GM23338 (cell line): ENCODE results near the gene RIMS3. TPM values are rescaled to one million over a fixed set of nuclear protein-coding genes. Genes with fewer than 3 reads are reported as not detected.
A peak's percentile ranks its signal among the peaks of the same experiment; 100 is the strongest.

ENCODE experiments used
- ATAC-seq: fragments of 200-7000 bp; cut with Tn5 transposase; 3 replicates; pipeline ENCODE4 v1.9.1; 2020
- DNase-seq: peaks from one replicate; pipeline ENCODE4 v3.0.0-alpha.2; 2015; ENCODE audit warnings: low spot score
- H2AFZ ChIP-seq: fragments of 200-600 bp; sonication (generic); 2 replicates; pipeline ENCODE4 v1.8.0; 2016; ENCODE audit warnings: antibody characterized with exemption, mild to moderate bottlenecking, moderate library complexity
- H3F3A ChIP-seq: fragments of 200-600 bp; sonication (generic); replicated peaks from 2 replicates; pipeline ENCODE4 v1.8.0; 2017; ENCODE audit warnings: antibody characterized with exemption, mixed run types, low read depth
- H3K27ac ChIP-seq: fragments of 200-600 bp; sonication (generic); 2 replicates; pipeline ENCODE4 v1.6.1; 2016; ENCODE audit warnings: low read depth
- H3K27me3 ChIP-seq: fragments of 200-600 bp; sonication (generic); 2 replicates; pipeline ENCODE4 v1.8.0; 2016; ENCODE audit warnings: mild to moderate bottlenecking, mixed run types, moderate library complexity; ENCODE audit not compliant: insufficient read depth
- H3K36me3 ChIP-seq: fragments of 200-600 bp; sonication (generic); 2 replicates; pipeline ENCODE4 v1.8.0; 2016; ENCODE audit warnings: mild to moderate bottlenecking; ENCODE audit not compliant: insufficient read depth
- H3K4me1 ChIP-seq: fragments of 200-600 bp; sonication (generic); 2 replicates; pipeline ENCODE4 v1.8.0; 2016; ENCODE audit warnings: mild to moderate bottlenecking, moderate library complexity; ENCODE audit not compliant: insufficient read depth
- H3K4me2 ChIP-seq: fragments of 200-600 bp; sonication (generic); 2 replicates; pipeline ENCODE4 v1.7.1; 2017; ENCODE audit warnings: mixed run types
- H3K4me3 ChIP-seq: fragments of 200-600 bp; sonication (generic); 2 replicates; pipeline ENCODE4 v1.6.1; 2016; ENCODE audit warnings: mixed run types
- H3K79me2 ChIP-seq: fragments of 200-600 bp; sonication (generic); replicated peaks from 2 replicates; pipeline ENCODE4 v1.8.0; 2017; ENCODE audit warnings: mild to moderate bottlenecking; ENCODE audit not compliant: insufficient read depth
- H3K9me2 ChIP-seq: fragments of 200-600 bp; sonication (generic); 2 replicates; pipeline ENCODE4 v1.8.0; 2017; ENCODE audit not compliant: insufficient read depth
- H4K20me1 ChIP-seq: fragments of 200-600 bp; sonication (generic); replicated peaks from 2 replicates; pipeline ENCODE4 v1.8.0; 2017; ENCODE audit warnings: mild to moderate bottlenecking; ENCODE audit not compliant: insufficient read depth
- H3K27ac Mint-ChIP-seq: 2 replicates; pipeline ENCODE4 v1.8.0; 2020; ENCODE audit warnings: inconsistent platforms, mild to moderate bottlenecking, moderate library complexity, mixed read lengths
- H3K27me3 Mint-ChIP-seq: 3 replicates; pipeline ENCODE4 v1.8.0; 2022; ENCODE audit warnings: low read depth, mild to moderate bottlenecking, moderate library complexity, mixed read lengths, inconsistent platforms; ENCODE audit not compliant: insufficient read depth, poor library complexity
- H3K36me3 Mint-ChIP-seq: 3 replicates; pipeline ENCODE4 v1.8.0; 2021; ENCODE audit warnings: low read depth, mild to moderate bottlenecking, inconsistent platforms, moderate library complexity, mixed read lengths
- H3K4me1 Mint-ChIP-seq: 3 replicates; pipeline ENCODE4 v1.8.0; 2020; ENCODE audit warnings: mild to moderate bottlenecking, inconsistent platforms, mixed read lengths
- H3K4me3 Mint-ChIP-seq: 3 replicates; pipeline ENCODE4 v1.8.0; 2021; ENCODE audit warnings: moderate library complexity, mild to moderate bottlenecking, inconsistent platforms, mixed read lengths
- H3K9me3 Mint-ChIP-seq: 3 replicates; pipeline ENCODE4 v1.8.0; 2020; ENCODE audit warnings: moderate library complexity, mild to moderate bottlenecking, inconsistent platforms, mixed read lengths
- CREB1 ChIP-seq: fragments of 250-450 bp; sonication (Bioruptor Pico); IDR thresholded peaks from 2 replicates; pipeline ENCODE4 v1.5.0; 2020; ENCODE audit warnings: low read depth, mild to moderate bottlenecking, moderate library complexity
- CTCF ChIP-seq, 2 experiments: fragments of 200-600 bp in 1 of 2; sonication (generic) in 1 of 2; conservative IDR thresholded peaks; 2 replicates each; pipeline versions ENCODE4 v1.5.1 to v1.6.1; 2016 to 2017; ENCODE audit warnings: antibody characterized with exemption in 2 of 2, low read depth in 2 of 2, mild to moderate bottlenecking in 2 of 2, moderate library complexity in 1 of 2
- EZH2 ChIP-seq: fragments of 200-600 bp; sonication (generic); IDR thresholded peaks from one replicate; pipeline ENCODE4 v1.8.0; 2017; ENCODE audit warnings: antibody characterized with exemption, mild to moderate bottlenecking, low read depth; ENCODE audit not compliant: unreplicated experiment
- EZH2phosphoT487 ChIP-seq: fragments of 200-600 bp; sonication (generic); IDR thresholded peaks from one replicate; pipeline ENCODE4 v1.8.1; 2018; ENCODE audit warnings: antibody characterized with exemption; ENCODE audit not compliant: unreplicated experiment
- JUNB ChIP-seq: IDR thresholded peaks from one replicate; pipeline ENCODE4 v1.6.1; 2016; ENCODE audit warnings: antibody characterized with exemption; ENCODE audit not compliant: unreplicated experiment
- NANOG ChIP-seq: IDR thresholded peaks from 2 replicates; pipeline ENCODE4 v1.6.1; 2016; ENCODE audit warnings: antibody characterized with exemption, borderline replicate concordance
- POLR2AphosphoS5 ChIP-seq: IDR thresholded peaks from 2 replicates; pipeline ENCODE4 v1.6.1; 2016; ENCODE audit warnings: antibody characterized with exemption, low read depth
- ZNF114 ChIP-seq: fragments of 250-450 bp; sonication (Bioruptor Pico); IDR thresholded peaks from 2 replicates; pipeline ENCODE4 v1.5.0; 2020; ENCODE audit warnings: mild to moderate bottlenecking, moderate library complexity
- polyA plus RNA-seq: library from polyadenylated mRNA; unstranded; fragments of >200 nt; fragmentation: Nextera tagmentation; extraction: Ambion mirVana; gene quantifications from 2 replicates; pipeline ENCODE4 v1.2.1, GENCODE V29; 2016
- total RNA-seq: library from RNA; depleted of rRNA; stranded (reverse); fragments of >200 nt; shearing (Covaris generic); gene quantifications from 2 replicates; pipeline ENCODE4 v1.2.3, GENCODE V29; 2014
- TF ChIP-seq, protein P1 (sequence below): IDR thresholded peaks from one replicate; pipeline ENCODE4 v1.6.1; 2018; ENCODE audit warnings: antibody characterized with exemption; ENCODE audit not compliant: unreplicated experiment

RIMS3 gene
- total and polyA plus RNA-seq, 2 experiments from 2014 or later, result 8.7 to 27.2 TPM

GRCh38 chr1:40595623-40596022 lies 69.9 kb downstream of the RIMS3 start:
- no peaks in the 10 kb centered on the region for H3K27me3 ChIP-seq
- H3K9me3 Mint-ChIP-seq, result peaks cover 12% of the 10 kb centered on the region; the same call in 2 of the 3 replicates
- ATAC-seq (no peak), DNase-seq (no peak)
- H3K4me1 Mint-ChIP-seq, result no peaks in the 10 kb centered on the region; the same call in 2 of the 3 replicates
- H3K4me3 Mint-ChIP-seq, result no peak overlapping the region
- H3K36me3 ChIP-seq, result no peaks in the 10 kb centered on the region; the same call in 1 of the 2 replicates
- TF ChIP-seq CTCF (conservative IDR thresholded peaks at IDR 0.05; ENCODE audit: low read depth in 2 of 2) (peak in 1 of 2 experiments; percentile 56; a peak in 2 of 4 replicates), NANOG (no peak)
- TF ChIP-seq, protein P1, sequence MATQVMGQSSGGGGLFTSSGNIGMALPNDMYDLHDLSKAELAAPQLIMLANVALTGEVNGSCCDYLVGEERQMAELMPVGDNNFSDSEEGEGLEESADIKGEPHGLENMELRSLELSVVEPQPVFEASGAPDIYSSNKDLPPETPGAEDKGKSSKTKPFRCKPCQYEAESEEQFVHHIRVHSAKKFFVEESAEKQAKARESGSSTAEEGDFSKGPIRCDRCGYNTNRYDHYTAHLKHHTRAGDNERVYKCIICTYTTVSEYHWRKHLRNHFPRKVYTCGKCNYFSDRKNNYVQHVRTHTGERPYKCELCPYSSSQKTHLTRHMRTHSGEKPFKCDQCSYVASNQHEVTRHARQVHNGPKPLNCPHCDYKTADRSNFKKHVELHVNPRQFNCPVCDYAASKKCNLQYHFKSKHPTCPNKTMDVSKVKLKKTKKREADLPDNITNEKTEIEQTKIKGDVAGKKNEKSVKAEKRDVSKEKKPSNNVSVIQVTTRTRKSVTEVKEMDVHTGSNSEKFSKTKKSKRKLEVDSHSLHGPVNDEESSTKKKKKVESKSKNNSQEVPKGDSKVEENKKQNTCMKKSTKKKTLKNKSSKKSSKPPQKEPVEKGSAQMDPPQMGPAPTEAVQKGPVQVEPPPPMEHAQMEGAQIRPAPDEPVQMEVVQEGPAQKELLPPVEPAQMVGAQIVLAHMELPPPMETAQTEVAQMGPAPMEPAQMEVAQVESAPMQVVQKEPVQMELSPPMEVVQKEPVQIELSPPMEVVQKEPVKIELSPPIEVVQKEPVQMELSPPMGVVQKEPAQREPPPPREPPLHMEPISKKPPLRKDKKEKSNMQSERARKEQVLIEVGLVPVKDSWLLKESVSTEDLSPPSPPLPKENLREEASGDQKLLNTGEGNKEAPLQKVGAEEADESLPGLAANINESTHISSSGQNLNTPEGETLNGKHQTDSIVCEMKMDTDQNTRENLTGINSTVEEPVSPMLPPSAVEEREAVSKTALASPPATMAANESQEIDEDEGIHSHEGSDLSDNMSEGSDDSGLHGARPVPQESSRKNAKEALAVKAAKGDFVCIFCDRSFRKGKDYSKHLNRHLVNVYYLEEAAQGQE, result no peak
- no peaks in the 10 kb centered on the region for H3K27me3 Mint-ChIP-seq
- peaks cover 4% of the 10 kb centered on the region; the same call in 2 of the 3 replicates for H3K36me3 Mint-ChIP-seq
- H3K4me2 ChIP-seq, result no peak overlapping the region
- H3F3A ChIP-seq, result no peaks in the 10 kb centered on the region
- no peaks in the 10 kb centered on the region for H3K4me1 ChIP-seq
- H2AFZ ChIP-seq, result no peak overlapping the region
- no peak overlapping the region for H3K27ac Mint-ChIP-seq
- no peaks in the 10 kb centered on the region for H3K9me2 ChIP-seq
- H4K20me1 ChIP-seq, result no peaks in the 10 kb centered on the region
- no peak overlapping the region for H3K27ac ChIP-seq
- no peak overlapping the region for H3K4me3 ChIP-seq
- H3K79me2 ChIP-seq, result no peaks in the 10 kb centered on the region

DNA sequence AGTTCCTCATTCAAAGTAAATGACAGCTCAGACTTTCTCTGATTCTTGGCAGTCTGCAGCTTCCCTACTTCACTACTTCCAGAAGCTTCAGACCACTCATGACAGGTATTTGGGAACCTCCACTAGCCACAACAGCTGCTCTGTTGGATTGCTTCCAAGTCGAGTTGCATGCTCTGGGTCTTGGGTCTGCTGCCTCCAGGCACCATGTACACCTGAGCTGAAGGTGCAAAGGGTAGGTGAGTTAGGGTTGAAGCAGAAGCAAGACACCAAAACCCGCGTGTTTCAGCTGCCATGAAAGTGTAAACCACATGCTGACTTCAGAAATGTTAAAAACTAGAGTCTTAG lies 71.3 kb downstream of the RIMS3 start:
- H3K4me1 Mint-ChIP-seq, result no peaks in the 10 kb centered on the region; the same call in 2 of the 3 replicates
- H3K4me3 Mint-ChIP-seq, result no peak overlapping the region
- peaks cover 4% of the 10 kb centered on the region; the same call in 2 of the 3 replicates for H3K36me3 Mint-ChIP-seq
- Histone ChIP-seq H3K36me3 (no peaks in the 10 kb centered on the region; the same call in 1 of the 2 replicates), H3F3A (no peaks in the 10 kb centered on the region), H3K4me2 (no peak overlapping the region), H3K27ac (no peak overlapping the region), H2AFZ (no peak overlapping the region), H3K27me3 (no peaks in the 10 kb centered on the region), H4K20me1 (no peaks in the 10 kb centered on the region), H3K4me1 (no peaks in the 10 kb centered on the region), H3K4me3 (no peak overlapping the region), H3K9me2 (no peaks in the 10 kb centered on the region), H3K79me2 (no peaks in the 10 kb centered on the region)
- peaks cover 12% of the 10 kb centered on the region; the same call in 2 of the 3 replicates for H3K9me3 Mint-ChIP-seq
- DNase-seq, result no peak
- no peak overlapping the region for H3K27ac Mint-ChIP-seq
- no peak for ATAC-seq
- no peaks in the 10 kb centered on the region for H3K27me3 Mint-ChIP-seq
- TF ChIP-seq CREB1, result no peak
- no peak for TF ChIP-seq ZNF114 (CRISPR knock-in tag)
- TF ChIP-seq JUNB, result no peak
- no peak for TF ChIP-seq POLR2AphosphoS5
- TF ChIP-seq EZH2, result no peak
- TF ChIP-seq EZH2phosphoT487, result no peak
- TF ChIP-seq, protein P1, result no peak
